ENCODE results near the gene FSD1.
"Not testable (repeated sequence)": the region's sequence is repeated elsewhere in the genome, so short reads cannot be mapped to it uniquely, and the experiment has no call there.

FSD1 gene

GRCh38 chr19:4286141-4286540, 18.3 kb upstream of the FSD1 start:
- not testable (repeated sequence) for DNase-seq

- DNase-seq: peak; percentile 79
Observed at GRCh38 chr19:4288091-4288777, 16.2 kb upstream of the FSD1 start.

DNA sequence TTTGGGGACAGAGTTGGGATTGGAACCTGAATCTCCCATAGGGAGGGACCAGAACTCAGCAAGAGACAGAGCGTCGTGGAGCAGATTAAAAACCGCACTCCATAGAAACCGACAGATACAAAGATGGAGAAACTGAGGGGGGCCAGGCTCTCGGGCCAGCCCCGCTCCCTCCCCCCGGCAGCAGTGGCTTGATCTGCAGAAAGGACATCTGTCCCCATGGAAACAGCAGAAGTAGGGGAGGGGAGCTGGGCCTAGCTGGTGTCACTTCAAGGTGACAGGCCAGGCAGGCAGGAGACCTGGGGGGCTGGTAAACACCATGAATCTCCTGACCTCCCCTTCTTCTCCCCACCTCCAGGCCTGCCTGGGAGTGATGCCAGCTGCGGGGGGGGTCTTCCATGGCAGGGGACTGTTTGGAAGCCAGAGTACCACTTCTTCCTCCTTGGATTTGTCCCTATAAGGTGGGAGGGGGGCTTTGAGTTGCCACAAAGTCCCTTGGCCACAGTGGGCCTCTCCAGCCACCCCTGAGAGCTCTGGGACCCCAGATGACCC, 13.1 kb upstream of the FSD1 start:
- no peak for DNase-seq

DNA sequence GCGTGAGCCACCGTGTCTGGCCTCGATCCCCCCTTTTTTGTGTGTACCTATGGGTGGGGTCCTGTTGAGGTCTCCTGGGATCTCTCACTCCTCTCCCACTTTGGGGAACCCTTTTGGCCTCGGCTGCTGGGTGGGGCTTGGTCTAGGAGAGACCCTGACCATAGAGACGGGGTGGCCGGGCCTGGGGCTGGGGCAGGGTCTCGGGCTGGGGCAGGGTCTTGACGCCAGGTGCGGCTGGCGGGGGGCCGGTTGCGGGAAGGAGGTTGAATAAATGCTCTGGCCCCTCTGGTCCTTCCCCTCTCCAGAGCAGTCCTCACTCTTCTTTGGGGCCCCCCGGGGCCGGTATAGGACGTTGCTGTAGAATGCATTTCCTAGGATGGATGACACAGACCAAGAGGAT, 11.9 kb upstream of the FSD1 start:
- no peak for DNase-seq

DNA sequence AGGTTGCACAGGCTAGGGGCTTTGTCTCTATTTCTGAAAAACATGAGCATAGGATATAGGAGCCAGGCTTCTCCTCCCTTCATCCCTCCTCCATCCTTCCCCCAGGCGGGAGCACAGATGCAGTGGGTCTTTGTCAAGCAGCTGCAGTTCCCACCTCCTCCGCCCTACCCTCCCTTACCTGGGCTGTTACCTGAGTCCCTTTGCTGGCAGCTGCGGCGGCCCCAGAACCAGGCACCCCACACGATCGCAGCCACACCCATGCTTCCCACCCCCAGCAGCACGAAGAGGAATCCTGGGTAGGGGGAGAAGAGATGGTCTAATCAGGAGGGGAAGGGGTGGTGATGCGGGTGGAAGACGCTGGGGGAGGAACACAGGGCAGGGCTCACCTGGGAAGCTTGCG, 10.0 kb upstream of the FSD1 start:
- no peak for DNase-seq

- DNase-seq: no peak
Observed at GRCh38 chr19:4295972-4296771, 8.2 kb upstream of the FSD1 start.

- peak; percentile 74 for DNase-seq
Observed at GRCh38 chr19:4297901-4298809, 6.2 kb upstream of the FSD1 start.

DNA sequence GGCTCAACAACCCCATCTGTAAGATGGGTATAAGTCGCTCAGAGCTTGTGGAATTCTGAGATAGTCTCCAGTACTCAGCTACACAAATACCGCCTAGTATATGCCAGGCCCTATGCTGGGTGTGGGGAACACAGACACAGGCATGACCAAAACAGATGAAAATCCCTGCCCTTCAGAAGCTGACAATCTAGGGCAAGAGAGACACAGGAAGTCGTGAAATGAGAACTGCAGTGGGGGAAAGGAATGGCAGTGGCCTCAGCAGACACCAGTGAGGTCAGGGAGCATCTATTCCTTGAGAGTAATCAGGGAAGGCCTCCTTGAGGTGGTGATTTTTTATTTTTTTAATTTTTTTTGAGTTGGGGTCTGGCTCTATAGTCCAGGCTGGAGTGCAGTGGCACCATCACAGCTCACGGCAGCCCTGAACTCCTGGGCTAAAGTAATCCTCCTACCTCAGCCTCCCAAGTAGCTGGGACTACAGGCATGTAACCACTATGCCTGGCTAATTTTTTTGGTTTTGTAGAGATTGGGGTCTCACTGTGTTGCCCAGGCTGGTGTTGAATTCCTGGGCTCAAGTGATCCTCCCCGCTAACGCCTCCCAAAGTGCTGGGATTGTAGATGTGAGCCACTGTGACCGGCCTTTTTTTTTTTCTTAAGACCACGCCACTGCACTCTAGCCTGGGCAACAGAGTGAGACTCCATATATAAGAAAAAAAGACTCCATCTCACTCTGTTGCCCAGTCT, 5.4 kb upstream of the FSD1 start:
- DNase-seq: no peak

GRCh38 chr19:4300589-4300988, 3.8 kb upstream of the FSD1 start:
- no peak for DNase-seq

- DNase-seq: peak; percentile 69
Observed at GRCh38 chr19:4301590-4302242, 2.7 kb upstream of the FSD1 start.

DNA sequence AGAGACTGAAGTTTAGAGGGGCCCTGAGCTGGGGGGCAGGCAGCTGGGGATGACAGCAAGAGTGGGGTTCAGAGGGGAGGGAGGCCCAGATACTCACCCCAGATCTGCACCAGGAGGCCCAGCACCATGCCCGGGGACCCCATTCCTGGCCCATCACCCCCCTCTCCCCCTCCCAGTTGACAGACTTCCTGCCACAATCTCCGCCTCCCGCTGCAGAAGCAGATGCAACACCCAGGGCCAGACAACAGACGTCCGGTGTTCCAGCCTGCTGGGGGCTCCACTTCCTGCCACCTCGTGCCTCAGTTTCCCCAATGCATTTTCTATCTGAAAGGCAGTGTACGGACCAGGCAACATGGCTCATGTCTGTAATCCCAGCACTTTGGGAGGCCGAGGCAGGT, 2.2 kb upstream of the FSD1 start, which contains the start of gene TMIGD2:
TMIGD2 (minus strand) TSS at position 147 of the 398 bp plus-strand sequence; CDS start at position 143, 4 bp downstream.
- no peak for DNase-seq

DNA sequence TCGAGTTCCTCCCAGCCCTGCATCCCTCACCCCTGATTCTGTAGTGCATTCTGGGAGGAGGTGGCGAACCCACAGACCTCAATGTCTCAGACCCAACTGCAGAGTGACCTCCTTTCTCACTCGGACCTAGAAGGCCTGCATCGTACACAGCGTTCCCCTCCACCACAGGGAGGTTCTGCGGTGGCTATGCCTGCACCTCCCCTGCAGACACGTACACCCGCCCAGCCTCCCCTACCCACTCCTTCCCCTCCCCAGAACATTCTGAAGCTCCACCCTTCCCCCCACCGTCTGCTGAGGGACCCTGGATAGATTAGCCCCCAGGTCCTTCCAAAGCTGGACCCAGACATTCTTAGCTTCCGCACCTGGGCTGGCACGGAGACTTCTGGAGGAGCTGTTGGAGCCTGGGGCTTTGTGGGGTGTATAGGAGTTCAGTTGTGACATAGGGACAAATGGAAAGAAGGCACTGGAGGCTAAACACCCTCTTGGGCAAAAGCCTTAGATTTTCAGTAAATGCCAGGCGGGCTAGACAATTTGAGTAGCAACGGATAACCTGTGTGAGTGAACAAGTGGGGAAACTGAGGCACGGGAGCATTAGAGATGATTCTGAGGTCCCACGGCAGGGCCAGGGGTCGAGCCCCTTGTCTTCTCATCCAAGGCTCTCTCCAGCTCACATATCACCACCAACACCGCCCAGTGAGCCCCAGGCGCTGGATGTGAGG, 420 bp upstream of the FSD1 start:
- no peak for DNase-seq

DNA sequence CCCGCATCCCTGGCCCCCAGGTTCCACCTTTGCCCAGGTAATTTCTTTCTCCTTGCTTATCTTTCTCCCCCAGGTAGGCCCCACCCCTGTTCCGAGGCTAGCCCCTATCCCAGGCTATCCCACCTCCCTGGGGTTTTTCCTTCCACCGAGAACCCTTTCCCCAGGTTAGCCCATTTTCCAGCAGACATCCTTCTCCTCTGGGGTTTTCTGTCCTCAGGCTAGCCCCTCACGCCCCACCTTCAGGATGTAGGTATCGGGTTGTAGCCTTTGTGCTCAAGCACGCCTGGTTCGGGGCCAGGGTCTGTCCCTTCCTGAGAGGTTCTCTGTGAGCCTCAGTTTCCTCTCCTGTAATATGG, 837 bp downstream of the FSD1 start:
- no peak for DNase-seq

DNA sequence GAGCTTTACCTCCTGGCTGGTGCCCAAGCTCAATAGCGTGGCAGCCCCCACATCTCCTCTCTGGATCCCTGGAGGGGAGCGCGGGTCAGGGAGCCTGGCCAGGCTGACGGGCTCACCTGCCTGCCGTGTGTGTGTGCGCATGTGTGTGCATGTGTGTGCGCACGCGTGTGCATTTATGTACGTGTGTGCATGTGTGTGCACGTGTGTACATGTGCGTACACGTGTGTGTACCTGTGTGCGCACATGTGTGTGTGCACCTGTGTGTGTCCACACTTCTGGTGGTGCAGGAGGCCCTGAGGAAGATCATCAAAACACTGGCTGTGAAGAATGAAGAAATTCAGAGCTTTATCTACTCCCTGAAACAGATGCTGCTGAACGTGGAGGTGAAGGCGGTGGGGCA, 1.3 kb downstream of the FSD1 start:
- no peak for DNase-seq

DNA sequence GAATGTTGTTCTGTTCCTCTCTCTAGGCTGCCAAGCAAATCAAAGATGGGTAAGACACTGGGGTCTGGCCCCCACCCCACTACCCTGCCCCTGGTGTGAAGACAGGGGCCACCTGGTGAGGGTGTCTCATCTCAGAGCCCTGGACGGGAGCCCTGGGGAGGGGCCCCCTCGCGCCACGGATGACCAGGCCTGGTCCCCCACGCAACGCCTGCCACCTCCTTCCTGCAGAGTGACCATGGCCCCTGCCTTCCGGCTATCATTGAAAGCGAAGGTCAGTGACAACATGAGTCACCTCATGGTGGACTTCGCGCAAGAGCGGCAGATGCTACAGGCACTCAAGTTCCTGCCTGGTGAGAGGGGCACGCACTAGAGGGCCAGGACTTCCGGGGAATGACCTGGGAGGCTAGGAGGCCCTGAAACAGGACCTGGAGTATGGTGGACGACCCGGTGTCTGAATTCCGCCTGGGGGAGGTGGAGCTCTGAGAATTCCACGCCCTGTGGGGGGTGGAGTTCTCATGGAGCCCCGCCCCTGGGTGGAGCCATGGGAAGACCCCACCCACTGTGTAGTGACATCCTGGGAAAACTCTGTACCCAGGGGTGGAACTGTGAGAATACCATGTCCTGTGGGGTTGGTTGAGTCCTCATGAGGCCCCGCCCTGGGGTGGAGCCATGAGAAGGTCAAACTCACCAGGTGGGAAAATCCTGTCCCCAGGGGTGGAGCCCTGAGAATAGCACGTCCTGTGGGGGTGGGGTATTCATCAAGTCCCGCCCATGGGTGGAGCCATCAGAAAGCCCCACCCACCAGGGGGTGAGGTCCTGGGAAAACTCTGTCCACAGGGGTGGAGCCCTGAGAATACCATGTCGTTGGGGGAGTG, 6.1 kb downstream of the FSD1 start:
- no peak for DNase-seq

- no peak for DNase-seq
Observed at GRCh38 chr19:4313847-4314490, 9.6 kb downstream of the FSD1 start.

GRCh38 chr19:4316956-4317355, 12.6 kb downstream of the FSD1 start:
- no peak for DNase-seq

GRCh38 chr19:4318460-4318859, 14.1 kb downstream of the FSD1 start:
- DNase-seq: no peak

GRCh38 chr19:4319067-4319718, 14.8 kb downstream of the FSD1 start:
- no peak for DNase-seq

All from islet precursor cell (in vitro differentiated cells).